Uterus (tissue), 4 donors: ENCODE measurements around the gene ABHD8. TPM values are rescaled to one million over a fixed set of nuclear protein-coding genes. Genes with fewer than 3 reads are reported as not detected.

Source experiments
- DNase-seq, 2 donors: peaks; one replicate each; pipeline ENCODE4 v3.0.0-alpha.2; 2019 to 2020
- H3K27ac ChIP-seq, 2 donors: fragments of 200-600 bp; sonication (generic); 1 replicate in 1 of 2; 2 replicates in 1 of 2; pipeline ENCODE4 v1.5.1; 2016 to 2018
- H3K27me3 ChIP-seq, 2 donors: fragments of 200-600 bp; sonication (generic); one replicate each; pipeline ENCODE4 v1.5.1; 2018 to 2019; ENCODE audit warnings: control low read depth in 1 of 2
- H3K36me3 ChIP-seq, 2 donors: fragments of 200-600 bp; sonication (generic); one replicate each; pipeline ENCODE4 v1.5.1; 2019; ENCODE audit warnings: control low read depth in 1 of 2
- H3K4me1 ChIP-seq, 2 donors: fragments of 200-600 bp; sonication (generic); one replicate each; pipeline ENCODE4 v1.5.1; 2018 to 2019; ENCODE audit warnings: control low read depth in 1 of 2
- H3K4me3 ChIP-seq, 2 donors: fragments of 200-600 bp; sonication (generic); 1 replicate in 1 of 2; 2 replicates in 1 of 2; pipeline ENCODE4 v1.5.1; 2018 to 2019; ENCODE audit warnings: mild to moderate bottlenecking in 1 of 2
- H3K9me3 ChIP-seq, 2 donors: fragments of 200-600 bp; sonication (generic); one replicate each; pipeline ENCODE4 v1.5.1; 2019; ENCODE audit warnings: control low read depth in 1 of 2
- CTCF ChIP-seq, 4 experiments: fragments of 200-600 bp in 2 of 4; fragments of 450-650 bp in 2 of 4; sonication (generic) in 2 of 4; IDR thresholded peaks; one replicate each; pipeline ENCODE4 v1.5.1; 2016 to 2019; ENCODE audit warnings: antibody characterized with exemption in 4 of 4, mild to moderate bottlenecking in 2 of 4, moderate library complexity in 1 of 4
- POLR2A ChIP-seq, 2 donors: fragments of 450-650 bp; IDR thresholded peaks; one replicate each; pipeline ENCODE4 v1.6.1; 2016; ENCODE audit warnings: antibody characterized with exemption in 2 of 2, mild to moderate bottlenecking in 1 of 2, moderate library complexity in 1 of 2
- intact Hi-C: fragments of 100-400 bp; cut with DNase I; formaldehyde crosslinking; loops from one replicate; pipeline ENCODE4 v1.15.1; 2023; ENCODE audit warnings: low total_unique reads
- total RNA-seq, 4 donors: library from RNA; depleted of rRNA in 3 of 4; stranded (reverse); fragments of >200 nt in 3 of 4; gene quantifications; one replicate each; pipeline versions ENCODE4 v1.1.0 to v1.2.4, GENCODE V29; 2014 to 2023
- donor health status: DM: yes; HTN: yes; CAD: no.

The ABHD8 gene
- total RNA-seq, 4 donors from 2014 or later: 9.0 to 115 (median 19.2) TPM

- Histone ChIP-seq H3K4me1 (peaks cover 0 to 6% of the 10 kb centered on the region in 2 donors), H3K36me3 (no peaks in the 10 kb centered on the region), H3K4me3 (peak overlapping the region; percentile 15 to 21), H3K27ac (peak overlapping the region; percentile 37 to 79), H3K27me3 (no peaks in the 10 kb centered on the region), H3K9me3 (no peaks in the 10 kb centered on the region)
- intact Hi-C loops: no loop called here
- DNase-seq: no peak
- TF ChIP-seq POLR2A (IDR thresholded peaks at IDR 0.05) (no peak), CTCF (IDR thresholded peaks at IDR 0.05) (no peak)
These were observed 39.2 kb downstream of the ABHD8 start for GRCh38 chr19:17263712-17264640.

- no peak for DNase-seq
- H3K36me3 ChIP-seq: no peaks in the 10 kb centered on the region
- intact Hi-C loops: no loop called here
- TF ChIP-seq POLR2A (IDR thresholded peaks at IDR 0.05): no peak
- no peak for TF ChIP-seq CTCF (IDR thresholded peaks at IDR 0.05)
- H3K4me3 ChIP-seq: no peak overlapping the region
- no peak overlapping the region for H3K27ac ChIP-seq
- H3K9me3 ChIP-seq: no peaks in the 10 kb centered on the region
- H3K27me3 ChIP-seq: no peaks in the 10 kb centered on the region
- H3K4me1 ChIP-seq: no peaks in the 10 kb centered on the region
These were observed 40.7 kb downstream of the ABHD8 start for GRCh38 chr19:17262557-17262956.

- intact Hi-C loops: no loop called here
- no peaks in the 10 kb centered on the region for H3K36me3 ChIP-seq
- no peak overlapping the region for H3K27ac ChIP-seq
- peak; percentile 66 to 76 for DNase-seq
- H3K9me3 ChIP-seq: no peaks in the 10 kb centered on the region
- no peak overlapping the region for H3K4me3 ChIP-seq
- no peaks in the 10 kb centered on the region for H3K27me3 ChIP-seq
- no peak for TF ChIP-seq POLR2A (IDR thresholded peaks at IDR 0.05)
- TF ChIP-seq CTCF (IDR thresholded peaks at IDR 0.05): peak; percentile 64 to 86 (median 82)
- H3K4me1 ChIP-seq: no peaks in the 10 kb centered on the region
These were observed 42.3 kb downstream of the ABHD8 start for GRCh38 chr19:17260842-17261325.

GRCh38 chr19:17259934-17260333 is 43.3 kb downstream of the ABHD8 start:
- H3K4me1 ChIP-seq: no peaks in the 10 kb centered on the region
- no peak for DNase-seq
- H3K27ac ChIP-seq: no peak overlapping the region
- no peaks in the 10 kb centered on the region for H3K27me3 ChIP-seq
- no peaks in the 10 kb centered on the region for H3K9me3 ChIP-seq
- H3K4me3 ChIP-seq: no peak overlapping the region
- H3K36me3 ChIP-seq: no peaks in the 10 kb centered on the region
- TF ChIP-seq POLR2A (IDR thresholded peaks at IDR 0.05) (no peak), CTCF (IDR thresholded peaks at IDR 0.05) (no peak)
- intact Hi-C loops: no loop called here

GRCh38 chr19:17259118-17259780 is 44.0 kb downstream of the ABHD8 start:
- Histone ChIP-seq H3K36me3 (no peaks in the 10 kb centered on the region), H3K27ac (no peak overlapping the region), H3K27me3 (no peaks in the 10 kb centered on the region), H3K4me3 (no peak overlapping the region), H3K9me3 (no peaks in the 10 kb centered on the region), H3K4me1 (no peaks in the 10 kb centered on the region)
- DNase-seq: no peak
- intact Hi-C loops: no loop called here
- TF ChIP-seq POLR2A (IDR thresholded peaks at IDR 0.05) (no peak), CTCF (IDR thresholded peaks at IDR 0.05) (no peak)
